ENCODE results near the gene CNFN. TPM values are rescaled to one million over a fixed set of nuclear protein-coding genes. Genes with fewer than 3 reads are reported as not detected.

The CNFN gene
- total and polyA plus RNA-seq, 8 donors: 0.32 to 4.2 (median 0.70) TPM; not detected in 1

- Histone ChIP-seq H3K27ac (no peak overlapping the region), H3K36me3 (peaks cover 0 to 7% (median 0%) of the 10 kb centered on the region in 3 donors), H3K27me3 (no peaks in the 10 kb centered on the region), H3K4me1 (no peaks in the 10 kb centered on the region), H3K9me3 (no peaks in the 10 kb centered on the region), H3K4me3 (no peak overlapping the region)
- DNase-seq: peak in 1 of 6 donors; percentile 31
- no peak for ATAC-seq
- FAIRE-seq: no peak
- intact Hi-C loops (cut with DNase I): no loop called here
- TF ChIP-seq, protein P1, sequence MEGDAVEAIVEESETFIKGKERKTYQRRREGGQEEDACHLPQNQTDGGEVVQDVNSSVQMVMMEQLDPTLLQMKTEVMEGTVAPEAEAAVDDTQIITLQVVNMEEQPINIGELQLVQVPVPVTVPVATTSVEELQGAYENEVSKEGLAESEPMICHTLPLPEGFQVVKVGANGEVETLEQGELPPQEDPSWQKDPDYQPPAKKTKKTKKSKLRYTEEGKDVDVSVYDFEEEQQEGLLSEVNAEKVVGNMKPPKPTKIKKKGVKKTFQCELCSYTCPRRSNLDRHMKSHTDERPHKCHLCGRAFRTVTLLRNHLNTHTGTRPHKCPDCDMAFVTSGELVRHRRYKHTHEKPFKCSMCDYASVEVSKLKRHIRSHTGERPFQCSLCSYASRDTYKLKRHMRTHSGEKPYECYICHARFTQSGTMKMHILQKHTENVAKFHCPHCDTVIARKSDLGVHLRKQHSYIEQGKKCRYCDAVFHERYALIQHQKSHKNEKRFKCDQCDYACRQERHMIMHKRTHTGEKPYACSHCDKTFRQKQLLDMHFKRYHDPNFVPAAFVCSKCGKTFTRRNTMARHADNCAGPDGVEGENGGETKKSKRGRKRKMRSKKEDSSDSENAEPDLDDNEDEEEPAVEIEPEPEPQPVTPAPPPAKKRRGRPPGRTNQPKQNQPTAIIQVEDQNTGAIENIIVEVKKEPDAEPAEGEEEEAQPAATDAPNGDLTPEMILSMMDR (IDR thresholded peaks at IDR 0.05): no peak
- WGBS, 2 donors: 93 to 96% methylated on average over 14 of the region's 14 CpGs
Observed at GRCh38 chr19:42349378-42350107, 40.6 kb downstream of the CNFN start.

DNA sequence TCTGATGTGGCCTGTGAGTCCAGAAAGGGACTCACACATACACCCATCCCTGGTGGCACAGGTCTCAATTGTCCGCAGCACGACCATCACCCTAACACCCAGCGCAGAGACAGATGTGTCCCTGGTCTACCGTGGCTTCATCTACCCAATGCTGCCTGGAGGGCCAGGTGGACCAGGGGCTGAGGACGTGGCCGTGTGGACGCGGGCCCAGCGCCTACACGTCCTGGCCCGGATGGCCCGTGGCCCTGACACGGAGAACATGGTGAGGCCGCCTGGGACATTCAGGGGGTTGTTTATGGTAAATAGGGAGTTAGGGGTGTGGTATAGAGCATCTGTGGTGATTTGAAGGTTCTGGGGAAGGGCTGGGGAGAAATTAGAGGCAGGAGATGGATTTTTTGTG lies 41.9 kb downstream of the CNFN start:
- Histone ChIP-seq H3K36me3 (peaks cover 0 to 7% (median 0%) of the 10 kb centered on the region in 3 donors), H3K9me3 (no peaks in the 10 kb centered on the region), H3K27me3 (no peaks in the 10 kb centered on the region), H3K27ac (no peak overlapping the region), H3K4me3 (no peak overlapping the region), H3K4me1 (no peaks in the 10 kb centered on the region)
- TF ChIP-seq, protein P1 (IDR thresholded peaks at IDR 0.05): no peak
- WGBS, 2 donors: 95% methylated on average over 14 of the region's 14 CpGs
- FAIRE-seq (no peak), DNase-seq (no peak), ATAC-seq (no peak)
- intact Hi-C loops (cut with DNase I): no loop called here

- 82 to 88% methylated on average over 6 of the region's 6 CpGs for WGBS, 2 donors
- H3K9me3 ChIP-seq: no peaks in the 10 kb centered on the region
- H3K27me3 ChIP-seq: no peaks in the 10 kb centered on the region
- H3K4me1 ChIP-seq: no peaks in the 10 kb centered on the region
- no peaks in the 10 kb centered on the region for H3K36me3 ChIP-seq
- ATAC-seq (no peak), DNase-seq (no peak), FAIRE-seq (no peak)
- H3K27ac ChIP-seq: no peak overlapping the region
- TF ChIP-seq, protein P1 (IDR thresholded peaks at IDR 0.05): no peak
- H3K4me3 ChIP-seq: no peak overlapping the region
- intact Hi-C loops (cut with DNase I): no loop called here
Observed at GRCh38 chr19:42345191-42345812, 44.8 kb downstream of the CNFN start.

- no peaks in the 10 kb centered on the region for H3K9me3 ChIP-seq
Observed at GRCh38 chr19:42344336-42344893, 45.7 kb downstream of the CNFN start.

More at GRCh38 chr19:42344336-42344893, 45.7 kb downstream of the CNFN start:
- H3K4me3 ChIP-seq: no peak overlapping the region
- TF ChIP-seq, protein P1 (IDR thresholded peaks at IDR 0.05): no peak
- H3K4me1 ChIP-seq: no peaks in the 10 kb centered on the region
- no peaks in the 10 kb centered on the region for H3K36me3 ChIP-seq
- no peak for FAIRE-seq
- no peak overlapping the region for H3K27ac ChIP-seq
- H3K27me3 ChIP-seq: no peaks in the 10 kb centered on the region
- WGBS, 2 donors: 91 to 93% methylated on average over 18 of the region's 18 CpGs
- DNase-seq: no peak
- intact Hi-C loops (cut with DNase I): no loop called here
- no peak for ATAC-seq

Measured in pancreas (tissue), 10 donors.